HUES6 (cell line): ENCODE results near the gene TRNAU1AP.
"Not testable (repeated sequence)": the region's sequence is repeated elsewhere in the genome, so short reads cannot be mapped to it uniquely, and the experiment has no call there.

Experiments used
- H3K27ac ChIP-seq: 2 replicates; pipeline ENCODE4 v1.7.0; 2013; ENCODE audit warnings: low read depth, mild to moderate bottlenecking, low read length, inconsistent platforms
- H3K27me3 ChIP-seq: 2 replicates; pipeline ENCODE4 v1.6.1; 2013; ENCODE audit warnings: low read length; ENCODE audit not compliant: control insufficient read depth, insufficient read depth
- H3K36me3 ChIP-seq: 2 replicates; pipeline ENCODE4 v1.6.1; 2013; ENCODE audit warnings: low read length; ENCODE audit not compliant: control insufficient read depth, insufficient read depth
- H3K4me1 ChIP-seq: 2 replicates; pipeline ENCODE4 v1.6.1; 2013; ENCODE audit warnings: low read length; ENCODE audit not compliant: control insufficient read depth, insufficient read depth
- H3K4me3 ChIP-seq: 2 replicates; pipeline ENCODE4 v1.5.1; 2013; ENCODE audit warnings: low read depth, low read length
- H3K9ac ChIP-seq: one replicate; pipeline ENCODE4 v1.6.1; 2013; ENCODE audit warnings: mild to moderate bottlenecking, low read length
- H3K9me3 ChIP-seq: 2 replicates; pipeline ENCODE4 v1.6.1; 2013; ENCODE audit warnings: low read depth, low read length; ENCODE audit not compliant: control insufficient read depth, insufficient read depth

TRNAU1AP gene

GRCh38 chr1:28510970-28511440 lies 41.9 kb upstream of the TRNAU1AP start:
- Histone ChIP-seq H3K4me3 (no peak overlapping the region), H3K9ac (peak overlapping the region; percentile 99), H3K4me1 (peaks cover 19% of the 10 kb centered on the region)

GRCh38 chr1:28512058-28512611 lies 40.8 kb upstream of the TRNAU1AP start:
- H3K4me1 ChIP-seq = peaks cover 19% of the 10 kb centered on the region
- H3K4me3 ChIP-seq = no peak overlapping the region
- H3K36me3 ChIP-seq = peaks cover 61% of the 10 kb centered on the region
- no peak overlapping the region for H3K27ac ChIP-seq
- no peaks in the 10 kb centered on the region for H3K9me3 ChIP-seq
- no peaks in the 10 kb centered on the region for H3K27me3 ChIP-seq
- H3K9ac ChIP-seq = no peak overlapping the region

More at GRCh38 chr1:28510970-28511440, 41.9 kb upstream of the TRNAU1AP start:
- no peaks in the 10 kb centered on the region for H3K9me3 ChIP-seq
- H3K36me3 ChIP-seq = peaks cover 72% of the 10 kb centered on the region
- no peaks in the 10 kb centered on the region for H3K27me3 ChIP-seq
- peak overlapping the region; percentile 96; the same call in 1 of the 2 replicates for H3K27ac ChIP-seq

- H3K4me1 ChIP-seq = peaks cover 15% of the 10 kb centered on the region
- H3K9ac ChIP-seq, H3K4me3 ChIP-seq, H3K27me3 ChIP-seq, H3K9me3 ChIP-seq, H3K27ac ChIP-seq: not testable (repeated sequence)
- H3K36me3 ChIP-seq = peaks cover 38% of the 10 kb centered on the region
These were observed 38.4 kb upstream of the TRNAU1AP start for GRCh38 chr1:28514445-28514933.

GRCh38 chr1:28516518-28516956 lies 36.3 kb upstream of the TRNAU1AP start:
- Histone ChIP-seq H3K4me1 (peaks cover 22% of the 10 kb centered on the region), H3K36me3 (peaks cover 29% of the 10 kb centered on the region), H3K9ac (no peak overlapping the region), H3K9me3 (no peaks in the 10 kb centered on the region), H3K4me3 (no peak overlapping the region), H3K27me3 (no peaks in the 10 kb centered on the region), H3K27ac (no peak overlapping the region)

GRCh38 chr1:28517649-28517999 lies 35.3 kb upstream of the TRNAU1AP start:
- Histone ChIP-seq H3K27ac (no peak overlapping the region; the same call in 1 of the 2 replicates), H3K4me3 (peak overlapping the region; percentile 75), H3K36me3 (peaks cover 21% of the 10 kb centered on the region), H3K9me3 (no peaks in the 10 kb centered on the region), H3K9ac (peak overlapping the region; percentile 98), H3K4me1 (peaks cover 30% of the 10 kb centered on the region), H3K27me3 (no peaks in the 10 kb centered on the region)

GRCh38 chr1:28518000-28518744 lies 34.7 kb upstream of the TRNAU1AP start:
- peaks cover 16% of the 10 kb centered on the region for H3K36me3 ChIP-seq
- peak overlapping the region; percentile 75 for H3K4me3 ChIP-seq
- H3K27ac ChIP-seq = peak overlapping the region; percentile 81; the same call in 1 of the 2 replicates
- H3K9ac ChIP-seq = peak overlapping the region; percentile 98
- no peaks in the 10 kb centered on the region for H3K9me3 ChIP-seq
- peaks cover 30% of the 10 kb centered on the region for H3K4me1 ChIP-seq
- no peaks in the 10 kb centered on the region for H3K27me3 ChIP-seq

- Histone ChIP-seq H3K36me3 (peaks cover 15% of the 10 kb centered on the region), H3K27ac (peak overlapping the region; percentile 39; the same call in 1 of the 2 replicates), H3K27me3 (no peaks in the 10 kb centered on the region), H3K4me1 (peaks cover 34% of the 10 kb centered on the region), H3K9ac (peak overlapping the region; percentile 98), H3K4me3 (peak overlapping the region; percentile 75), H3K9me3 (no peaks in the 10 kb centered on the region)
These were observed 34.0 kb upstream of the TRNAU1AP start for GRCh38 chr1:28518745-28519341.

GRCh38 chr1:28519946-28520725 lies 32.7 kb upstream of the TRNAU1AP start:
- Histone ChIP-seq H3K27me3 (no peaks in the 10 kb centered on the region), H3K4me1 (peaks cover 34% of the 10 kb centered on the region), H3K4me3 (peak overlapping the region; percentile 7; the same call in 1 of the 2 replicates), H3K9ac (peak overlapping the region; percentile 32), H3K27ac (no peak overlapping the region), H3K9me3 (no peaks in the 10 kb centered on the region), H3K36me3 (peaks cover 20% of the 10 kb centered on the region)

GRCh38 chr1:28520796-28521195 lies 32.1 kb upstream of the TRNAU1AP start:
- H3K9me3 ChIP-seq, H3K27me3 ChIP-seq, H3K27ac ChIP-seq, H3K4me3 ChIP-seq, H3K9ac ChIP-seq: not testable (repeated sequence)
- Histone ChIP-seq H3K4me1 (peaks cover 34% of the 10 kb centered on the region), H3K36me3 (peaks cover 20% of the 10 kb centered on the region)

GRCh38 chr1:28521502-28522164 lies 31.3 kb upstream of the TRNAU1AP start:
- no peaks in the 10 kb centered on the region for H3K9me3 ChIP-seq
- H3K27ac ChIP-seq = no peak overlapping the region
- no peak overlapping the region for H3K9ac ChIP-seq
- H3K27me3 ChIP-seq = no peaks in the 10 kb centered on the region
- H3K4me1 ChIP-seq = peaks cover 34% of the 10 kb centered on the region
- no peak overlapping the region for H3K4me3 ChIP-seq
- H3K36me3 ChIP-seq = peaks cover 20% of the 10 kb centered on the region
